ENCODE data around the gene PUS7L. TPM values are rescaled to one million over a fixed set of nuclear protein-coding genes. Genes with fewer than 3 reads are reported as not detected.

Gene PUS7L, protein sequence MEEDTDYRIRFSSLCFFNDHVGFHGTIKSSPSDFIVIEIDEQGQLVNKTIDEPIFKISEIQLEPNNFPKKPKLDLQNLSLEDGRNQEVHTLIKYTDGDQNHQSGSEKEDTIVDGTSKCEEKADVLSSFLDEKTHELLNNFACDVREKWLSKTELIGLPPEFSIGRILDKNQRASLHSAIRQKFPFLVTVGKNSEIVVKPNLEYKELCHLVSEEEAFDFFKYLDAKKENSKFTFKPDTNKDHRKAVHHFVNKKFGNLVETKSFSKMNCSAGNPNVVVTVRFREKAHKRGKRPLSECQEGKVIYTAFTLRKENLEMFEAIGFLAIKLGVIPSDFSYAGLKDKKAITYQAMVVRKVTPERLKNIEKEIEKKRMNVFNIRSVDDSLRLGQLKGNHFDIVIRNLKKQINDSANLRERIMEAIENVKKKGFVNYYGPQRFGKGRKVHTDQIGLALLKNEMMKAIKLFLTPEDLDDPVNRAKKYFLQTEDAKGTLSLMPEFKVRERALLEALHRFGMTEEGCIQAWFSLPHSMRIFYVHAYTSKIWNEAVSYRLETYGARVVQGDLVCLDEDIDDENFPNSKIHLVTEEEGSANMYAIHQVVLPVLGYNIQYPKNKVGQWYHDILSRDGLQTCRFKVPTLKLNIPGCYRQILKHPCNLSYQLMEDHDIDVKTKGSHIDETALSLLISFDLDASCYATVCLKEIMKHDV
- 11.9 and 22.6 TPM in 2 replicates for polyA plus RNA-seq (2014; cell fraction: cytosol; rRNA removed)
- polyA plus RNA-seq (2014; cell fraction: nucleus; rRNA removed) = 14.2 and 14.5 TPM in 2 replicates

DNA sequence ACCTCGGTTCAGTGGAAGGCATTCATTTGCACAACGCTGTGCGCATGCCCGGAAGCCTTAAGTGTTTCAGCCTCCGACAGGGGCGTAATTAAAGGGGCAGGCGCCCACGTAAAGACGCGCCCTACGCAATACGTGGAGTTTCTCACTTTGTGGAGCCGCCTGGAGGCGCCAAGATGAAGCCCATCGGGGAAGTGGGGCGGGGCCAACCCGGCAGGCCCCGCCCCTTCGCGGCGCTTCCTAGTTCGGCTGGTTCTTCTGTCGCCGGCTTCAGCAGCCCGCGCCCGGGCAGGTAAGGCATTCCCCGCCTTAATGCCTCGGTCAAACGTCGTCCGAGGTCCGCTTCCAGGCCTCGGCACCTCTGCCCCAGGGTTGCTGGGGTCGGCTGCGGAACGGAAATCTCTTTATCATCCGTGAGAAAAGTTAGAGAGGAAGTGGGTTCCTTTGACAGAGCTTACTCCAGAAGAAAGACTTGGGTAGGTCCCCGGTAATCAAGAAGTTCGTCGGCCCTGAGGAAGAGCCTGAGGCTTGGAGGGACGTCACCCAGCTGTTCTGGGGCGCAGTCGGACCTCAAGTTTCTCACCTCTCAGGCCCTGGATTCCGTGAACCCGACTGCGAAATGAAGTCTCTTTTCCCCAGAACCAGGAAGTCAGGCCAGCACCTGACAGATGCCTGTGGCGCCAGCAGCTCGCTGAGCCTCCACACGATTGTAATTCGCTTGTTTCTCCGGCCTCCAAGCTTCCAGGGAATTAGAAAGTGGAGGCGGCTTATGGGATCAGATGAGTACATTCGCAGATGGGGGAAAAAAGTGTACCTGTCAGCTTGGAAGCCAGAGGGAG lies at the start of gene PUS7L, which contains the start of gene IRAK4:
TSS of gene PUS7L (minus strand) at position 63 of the 836 bp plus-strand sequence. CDS start 3,545 bp downstream, outside the sequence.
TSS of gene IRAK4 (plus strand) at position 224 of the 836 bp plus-strand sequence. CDS start 9,161 bp downstream, outside the sequence.
- peak; percentile 99 for DNase-seq (ENCODE audit: low spot score)

DNA sequence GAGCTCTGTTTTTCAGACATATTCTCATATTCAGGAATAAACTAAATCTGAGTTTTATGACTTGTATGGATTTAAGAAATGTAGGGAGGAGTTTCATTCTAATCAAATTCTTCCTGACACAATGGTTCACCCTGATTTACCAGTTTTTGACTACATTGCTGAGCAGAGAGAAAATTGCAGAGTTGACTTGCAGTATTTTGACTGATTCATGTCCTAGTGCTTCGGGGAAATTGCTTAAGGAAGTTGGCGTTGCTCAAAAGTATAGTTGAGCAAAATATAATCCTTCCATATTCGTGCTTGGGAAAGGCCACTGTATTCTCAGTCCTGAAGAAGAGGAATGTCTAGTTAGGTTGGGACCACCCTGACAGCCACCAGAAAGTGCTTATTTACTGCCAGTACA lies 48.8 kb upstream of the PUS7L start:
- no peak for DNase-seq (ENCODE audit: low spot score)

DNA sequence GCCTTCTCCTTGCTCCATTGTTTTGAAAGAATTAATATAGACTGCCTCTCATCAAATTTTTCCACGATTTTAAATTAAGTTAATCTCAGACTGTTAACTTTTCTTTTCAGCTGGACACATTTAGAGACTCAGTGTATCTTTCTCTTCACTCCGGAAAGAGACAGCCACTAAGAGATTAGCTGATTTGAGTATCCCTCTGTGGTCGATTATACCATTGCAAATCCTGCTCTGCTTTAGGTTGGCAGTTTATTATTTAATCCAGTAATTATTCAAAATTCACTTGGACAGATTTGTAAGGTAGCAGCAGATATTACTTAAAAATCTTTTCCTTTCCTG lies 48.1 kb upstream of the PUS7L start:
- peak; percentile 12 for DNase-seq (ENCODE audit: low spot score)

DNA sequence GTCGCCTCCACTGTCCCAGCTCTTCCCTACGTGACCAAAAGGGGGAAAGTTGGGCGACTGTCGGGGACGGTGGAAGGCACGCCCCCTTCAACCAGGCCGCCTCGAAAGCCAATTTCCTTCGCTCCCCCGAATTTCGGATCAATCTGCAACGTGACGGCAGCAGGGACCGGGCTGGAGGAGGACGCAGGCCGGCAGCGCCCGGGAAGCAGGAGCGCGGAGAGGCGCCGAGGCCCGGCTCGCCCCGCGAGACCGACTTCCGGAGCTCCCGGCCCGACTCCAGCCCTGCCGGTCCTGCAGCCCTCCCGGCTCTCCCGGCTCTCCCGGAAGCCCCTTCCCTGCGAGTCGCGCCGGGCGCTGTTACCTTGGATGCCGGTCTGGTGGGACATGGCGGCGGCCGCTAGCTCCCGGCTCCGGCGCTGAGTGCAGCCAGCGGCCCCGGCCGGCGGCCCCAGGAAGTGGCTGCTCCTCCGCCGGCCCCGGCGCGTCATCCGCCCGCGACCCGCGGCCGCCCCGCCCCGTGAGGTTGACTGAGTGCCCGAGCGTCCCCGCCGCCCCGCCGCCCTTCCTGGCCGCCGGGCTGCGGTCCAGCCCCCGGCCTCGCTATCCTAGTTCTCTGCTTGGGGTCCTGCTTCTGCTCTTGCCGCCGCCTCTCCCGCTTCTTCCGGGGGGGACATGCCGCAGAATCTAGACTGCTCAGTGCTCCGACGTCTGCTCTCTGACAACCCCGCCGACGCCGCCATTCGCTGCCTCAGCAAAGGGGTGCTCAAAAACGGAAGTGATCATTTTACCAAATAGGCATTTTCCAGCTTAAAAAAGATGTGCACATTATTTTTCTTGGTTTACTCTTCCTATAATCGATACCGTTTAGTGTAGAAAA lies 47.5 kb upstream of the PUS7L start, which contains the start of gene TWF1:
TSS of gene TWF1 (minus strand) at position 458 of the 877 bp plus-strand sequence. CDS start at position 386, 72 bp downstream.
- peak; percentile 78 for DNase-seq (ENCODE audit: low spot score)

DNA sequence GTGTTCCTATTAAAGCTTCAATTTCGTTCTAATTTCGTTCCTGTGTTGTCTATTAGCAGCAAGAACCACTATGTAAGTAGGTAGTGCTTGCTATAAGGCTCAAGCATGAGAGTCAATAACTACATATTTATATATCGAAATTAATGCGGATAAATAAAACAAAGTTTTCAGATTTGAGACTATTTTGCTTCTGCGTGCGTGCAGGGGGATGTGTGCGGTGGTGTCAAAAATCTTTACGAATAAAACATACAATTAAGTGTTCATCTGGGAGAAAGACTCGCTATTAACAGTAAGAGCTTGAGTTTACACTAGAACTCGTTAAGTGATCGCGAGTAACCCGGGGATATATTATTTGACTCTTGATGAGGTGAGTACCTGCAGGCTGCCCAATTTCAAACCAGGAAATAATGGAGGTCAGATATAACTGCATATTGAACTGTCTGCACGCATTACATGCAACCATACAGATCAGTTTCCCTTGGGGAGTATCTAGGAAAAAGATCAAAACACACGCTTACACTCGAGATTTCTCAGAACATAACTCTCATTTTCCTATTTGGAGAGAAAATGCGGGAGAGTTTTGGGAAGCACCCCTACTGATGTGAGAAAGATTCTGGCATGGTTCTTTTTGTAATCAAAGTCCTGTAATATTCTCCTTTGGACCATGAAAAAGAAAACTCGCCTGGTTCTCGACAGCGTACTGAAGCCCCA lies 46.7 kb upstream of the PUS7L start:
- no peak for DNase-seq (ENCODE audit: low spot score)

DNA sequence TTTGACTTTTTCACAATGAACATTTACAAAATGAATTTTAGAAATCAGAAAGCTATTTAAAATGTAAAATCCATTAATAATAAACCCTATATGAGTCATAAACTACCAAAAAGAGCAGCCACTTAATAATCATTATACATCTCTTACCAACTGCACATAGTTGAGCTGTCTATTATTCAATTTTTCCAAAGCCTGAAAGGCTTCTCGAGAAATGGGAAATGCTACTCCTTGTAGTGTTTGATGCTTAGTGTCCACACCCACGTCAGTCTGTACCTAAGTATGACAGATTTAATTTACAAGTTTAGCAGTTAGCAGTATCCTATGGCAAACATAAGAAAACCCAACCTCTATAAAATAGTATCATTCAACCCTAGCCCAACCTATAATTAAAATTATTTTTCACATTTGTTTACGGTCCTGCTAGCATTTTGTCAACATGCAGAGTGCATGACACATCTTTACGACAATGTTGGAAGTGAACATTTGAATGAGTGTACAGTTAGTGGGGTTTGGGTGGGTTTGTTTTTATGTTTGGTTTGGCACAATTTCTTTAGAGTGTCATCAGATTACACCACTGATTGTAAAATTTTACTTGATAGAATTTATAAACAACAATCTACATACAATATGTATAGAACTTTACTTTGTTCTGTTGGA lies 39.1 kb upstream of the PUS7L start:
- no peak for DNase-seq (ENCODE audit: low spot score)

DNA sequence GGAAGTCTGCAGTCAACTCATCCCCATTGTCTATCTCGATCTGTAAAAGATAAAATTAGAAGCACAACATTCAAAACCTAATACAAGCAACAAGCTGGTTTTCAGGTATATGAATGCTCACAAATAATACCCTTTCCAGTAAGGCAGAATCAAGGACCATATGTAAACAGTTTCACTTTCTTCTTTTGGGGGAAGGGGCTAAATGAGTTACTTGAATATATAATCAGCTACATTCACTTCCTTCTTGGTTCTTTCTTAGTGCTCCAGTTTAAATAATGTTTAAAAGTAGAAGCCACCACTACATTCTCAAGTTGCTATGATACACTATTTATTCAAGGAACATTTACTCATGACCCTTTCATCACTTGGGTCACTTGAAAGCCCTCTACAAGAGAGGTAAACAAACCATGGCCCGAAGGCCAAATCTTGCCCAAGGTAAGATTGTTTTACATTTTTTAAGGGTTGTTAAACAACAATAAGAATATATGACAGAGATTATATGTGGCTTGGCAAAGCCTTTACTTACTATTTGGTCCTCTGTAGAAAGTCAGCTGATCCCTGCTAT lies 37.2 kb upstream of the PUS7L start:
- no peak for DNase-seq (ENCODE audit: low spot score)

DNA sequence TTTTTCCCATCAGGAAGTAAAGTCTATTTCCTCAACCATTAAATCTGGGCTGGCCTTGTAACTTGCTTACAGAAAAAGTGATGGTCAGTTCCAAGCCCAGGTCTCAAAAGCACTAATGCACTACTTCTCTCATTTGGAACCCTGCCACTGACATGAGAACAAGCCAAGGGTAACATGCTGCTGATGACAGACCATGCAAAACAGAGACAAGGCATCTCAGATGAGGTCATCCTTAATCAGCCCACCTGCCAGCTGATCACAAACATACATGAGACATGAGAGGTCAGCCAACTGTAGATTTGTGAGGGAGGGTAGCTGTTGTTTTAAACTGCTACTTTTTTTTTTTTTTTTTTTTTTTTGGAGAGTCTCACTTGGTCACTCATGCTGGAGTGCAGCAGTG lies 31.4 kb upstream of the PUS7L start:
- DNase-seq (ENCODE audit: low spot score) = no peak

DNA sequence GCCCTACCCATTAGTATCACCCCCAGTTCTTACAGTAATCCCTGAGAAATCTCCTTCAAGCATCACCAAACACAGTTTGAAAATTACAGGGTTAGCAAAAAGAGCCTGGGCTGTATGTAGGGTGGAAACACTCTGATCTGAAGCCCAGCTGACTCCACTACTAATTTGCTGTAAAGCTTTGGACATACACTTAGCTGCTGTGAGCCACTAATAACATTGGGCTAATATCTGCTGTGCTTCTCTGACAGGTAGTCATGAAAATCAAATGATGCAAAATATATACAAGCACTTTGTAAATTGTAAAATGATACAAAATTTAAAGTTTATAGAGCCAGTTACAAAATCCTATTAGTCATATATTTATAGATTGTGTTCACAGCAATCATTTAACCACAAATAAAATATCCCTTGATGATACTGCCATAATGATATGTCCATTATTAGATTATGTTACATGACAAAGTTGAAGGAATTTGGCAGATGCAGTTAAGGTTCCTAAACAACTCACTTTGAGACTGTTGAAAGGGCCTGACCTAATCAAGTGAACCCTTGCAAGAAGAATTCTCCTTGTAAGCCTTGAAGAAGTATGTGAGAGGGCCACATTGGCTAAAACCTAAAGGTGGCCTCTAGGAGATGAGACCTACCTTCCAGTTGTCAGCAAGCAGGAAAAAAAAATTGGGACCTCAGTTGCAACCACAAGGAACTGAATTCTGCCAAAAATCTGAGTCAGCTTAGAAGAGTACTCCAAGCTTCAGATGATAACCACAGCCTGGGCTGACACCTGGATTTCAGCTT lies 28.5 kb upstream of the PUS7L start:
- no peak for DNase-seq (ENCODE audit: low spot score)

DNA sequence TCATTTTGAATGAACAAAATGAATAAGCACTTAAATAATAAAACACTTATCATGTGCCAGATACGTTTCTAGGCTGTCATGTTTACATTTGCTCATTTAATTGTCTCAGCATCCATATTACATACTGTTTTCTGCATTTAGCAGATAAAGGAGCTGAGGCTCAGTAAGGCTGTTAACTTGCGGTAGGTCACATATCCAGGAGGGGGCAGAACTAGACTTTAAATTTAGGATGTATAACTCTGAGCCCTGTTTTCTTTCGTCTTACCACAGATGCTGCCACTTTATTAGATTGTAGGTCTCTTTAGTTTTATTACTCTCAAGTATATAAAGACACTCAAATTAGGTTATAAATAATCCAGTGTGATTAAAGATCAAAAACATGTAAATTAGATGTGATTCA lies 17.9 kb upstream of the PUS7L start:
- DNase-seq (ENCODE audit: low spot score) = peak; percentile 38

DNA sequence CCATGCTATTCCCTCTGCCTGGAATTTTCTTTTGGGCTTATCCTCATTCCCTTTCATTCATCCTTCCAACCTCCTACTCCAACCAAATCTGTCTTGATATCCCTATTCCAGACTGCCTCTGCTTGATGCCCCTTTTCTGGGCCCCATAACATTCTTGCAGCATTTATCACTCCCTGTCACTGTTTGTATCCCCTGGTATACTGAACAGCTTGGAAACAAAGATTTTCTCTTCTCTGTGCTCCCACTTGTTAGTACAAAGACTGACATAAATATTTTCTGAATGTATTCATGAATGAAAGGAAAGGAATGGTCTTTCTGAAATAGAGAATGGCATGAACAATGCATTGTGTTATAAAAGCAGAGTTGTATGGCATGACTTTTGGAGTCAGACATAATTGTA lies 7.7 kb upstream of the PUS7L start:
- DNase-seq (ENCODE audit: low spot score) = no peak

DNA sequence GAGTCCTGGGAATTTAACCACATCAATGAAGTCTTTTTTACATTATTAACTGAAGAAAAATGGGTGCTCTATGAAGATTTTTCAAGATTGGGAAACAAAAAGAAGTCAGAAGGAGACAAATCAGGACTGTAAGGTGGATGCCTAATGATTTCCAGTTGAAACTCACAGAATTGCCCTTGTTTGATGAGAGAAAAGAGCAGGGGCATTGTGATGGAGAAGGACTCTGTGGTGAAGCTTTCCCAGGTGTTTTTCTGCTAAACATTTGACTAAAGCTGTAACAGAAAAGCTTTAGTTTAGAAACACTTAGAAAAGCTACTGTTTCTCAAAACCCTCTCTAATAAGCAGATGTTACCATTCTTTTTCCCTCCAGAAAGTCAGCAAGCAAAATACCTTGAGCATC lies 5.9 kb upstream of the PUS7L start:
- no peak for DNase-seq (ENCODE audit: low spot score)

DNA sequence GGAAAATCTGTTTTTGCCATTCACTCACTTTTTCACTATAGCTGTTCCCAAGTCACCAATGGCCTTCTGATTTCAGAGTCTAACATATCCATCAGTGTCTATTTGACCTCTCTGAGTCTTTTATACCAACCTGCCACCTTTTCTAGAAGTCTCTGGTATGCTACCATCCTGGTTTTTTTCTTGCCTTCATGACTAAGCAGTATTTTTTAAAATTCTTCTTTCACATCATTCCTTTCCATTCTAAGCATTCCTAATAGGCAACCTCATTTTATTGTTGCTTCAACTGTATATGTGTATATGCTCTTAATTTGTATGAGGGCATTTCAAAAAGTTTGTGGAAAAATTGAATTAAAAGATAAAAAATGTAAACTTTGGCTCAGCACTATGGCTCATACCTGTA lies 5.2 kb upstream of the PUS7L start:
- no peak for DNase-seq (ENCODE audit: low spot score)

DNA sequence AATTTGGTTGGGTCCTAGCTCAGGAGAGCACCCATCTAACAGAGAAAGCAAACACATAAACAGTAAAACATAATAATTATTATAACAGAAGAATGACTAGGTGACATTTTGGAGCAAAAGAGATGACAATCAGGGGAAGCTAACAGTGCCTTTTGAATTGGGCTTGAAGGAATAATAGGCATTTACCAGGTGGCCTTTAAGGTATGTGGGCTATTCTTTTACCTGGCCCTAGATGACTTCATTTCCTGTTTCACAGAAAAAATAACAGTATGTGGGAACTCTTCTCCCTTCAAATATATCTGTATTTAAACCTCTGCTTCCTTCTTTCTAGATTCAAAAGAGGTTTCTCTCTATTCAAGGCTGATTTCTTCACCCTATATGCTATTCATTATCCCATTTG lies 4.0 kb upstream of the PUS7L start:
- DNase-seq (ENCODE audit: low spot score) = no peak

DNA sequence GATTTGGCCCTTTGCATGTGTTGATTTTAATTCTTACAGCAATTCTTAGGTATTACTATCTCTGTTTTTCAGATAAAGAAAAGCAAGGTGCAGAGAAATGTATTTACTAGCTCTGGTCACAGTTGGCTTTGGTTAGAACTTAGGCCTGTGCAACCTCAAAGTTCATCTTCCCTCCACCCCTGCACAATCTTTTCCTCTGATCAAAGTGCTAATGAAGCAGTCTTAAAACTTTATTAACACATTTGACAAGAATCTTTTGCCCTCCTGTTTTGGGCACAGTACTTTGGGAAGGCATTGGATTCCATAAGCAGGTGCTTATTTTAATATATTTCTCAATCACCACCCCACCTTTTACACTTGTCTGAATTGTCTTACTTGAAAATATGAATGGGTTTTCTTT lies 2.9 kb upstream of the PUS7L start:
- DNase-seq (ENCODE audit: low spot score) = no peak

DNA sequence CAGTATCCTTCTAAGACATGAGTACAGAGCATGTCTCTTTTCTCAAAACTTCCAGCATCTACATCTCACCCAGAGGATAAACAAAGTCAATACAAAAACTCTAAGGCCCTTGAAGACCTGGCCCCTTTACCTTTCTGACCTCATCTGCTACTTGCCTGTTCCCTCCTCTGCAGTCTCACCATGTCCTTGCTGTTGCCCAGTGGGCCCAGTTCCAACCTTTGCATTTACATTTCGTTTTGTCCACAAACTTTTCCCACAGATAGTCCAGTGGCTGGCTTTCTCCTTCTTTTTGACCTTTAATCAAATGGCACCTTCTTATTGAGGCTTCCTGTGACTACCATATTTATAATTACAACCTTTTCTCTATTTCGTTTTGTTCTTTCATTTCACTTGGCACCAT lies 1.8 kb upstream of the PUS7L start:
- DNase-seq (ENCODE audit: low spot score) = no peak

DNA sequence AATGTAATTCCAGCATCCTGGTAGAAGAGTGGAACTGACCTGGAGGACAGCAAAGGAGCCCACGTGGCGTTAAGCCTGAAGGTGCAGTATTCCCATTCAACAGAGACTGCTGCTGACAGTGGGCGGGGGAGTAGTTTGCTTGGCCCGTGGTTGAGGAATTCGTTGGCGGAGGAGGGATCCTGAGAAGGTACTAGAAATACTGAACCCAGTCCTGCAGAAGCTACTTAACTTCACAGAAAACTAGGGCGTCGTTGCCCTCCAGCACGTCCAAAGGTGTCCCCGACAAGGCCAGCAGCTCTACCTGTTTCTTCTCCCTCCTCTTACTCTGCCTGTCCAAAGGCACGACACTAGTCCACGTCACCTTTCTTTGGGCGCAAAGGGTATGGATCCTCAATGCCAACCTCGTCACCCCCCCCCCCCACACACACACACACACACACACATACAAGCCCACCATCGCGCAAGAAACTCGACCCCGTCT lies 303 bp downstream of the PUS7L start:
- DNase-seq (ENCODE audit: low spot score) = no peak

DNA sequence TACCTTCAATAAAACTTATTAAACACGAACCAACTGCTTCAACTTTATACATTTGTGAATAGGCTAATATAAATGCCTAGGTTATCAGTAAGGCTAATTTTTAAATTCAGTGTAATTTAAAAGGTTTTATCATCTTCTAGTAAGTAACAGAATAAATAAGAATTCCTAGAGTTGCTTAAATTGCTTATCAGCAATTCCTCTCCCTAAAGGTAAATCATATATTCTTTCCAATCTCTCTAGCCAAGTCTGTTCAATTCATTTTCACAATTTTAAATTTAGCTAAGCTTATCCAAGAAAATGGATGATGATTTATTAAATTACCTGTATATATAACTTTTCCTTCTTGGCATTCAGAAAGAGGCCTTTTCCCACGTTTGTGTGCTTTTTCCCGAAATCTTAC lies 4.6 kb downstream of the PUS7L start:
- DNase-seq (ENCODE audit: low spot score) = no peak

Data from SK-N-DZ (cell line).